GM23338 (cell line): ENCODE data around the gene NEK11.

Source experiments
- CREB1 ChIP-seq: fragments of 250-450 bp; sonication (Bioruptor Pico); IDR thresholded peaks from 2 replicates; pipeline ENCODE4 v1.5.0; 2020; ENCODE audit warnings: low read depth, mild to moderate bottlenecking, moderate library complexity
- ETS1 ChIP-seq: IDR thresholded peaks from 2 replicates; pipeline ENCODE4 v1.6.1; 2016; ENCODE audit warnings: antibody characterized with exemption
- EZH2 ChIP-seq: fragments of 200-600 bp; sonication (generic); IDR thresholded peaks from one replicate; pipeline ENCODE4 v1.8.0; 2017; ENCODE audit warnings: antibody characterized with exemption, mild to moderate bottlenecking, low read depth; ENCODE audit not compliant: unreplicated experiment
- EZH2phosphoT487 ChIP-seq: fragments of 200-600 bp; sonication (generic); IDR thresholded peaks from one replicate; pipeline ENCODE4 v1.8.1; 2018; ENCODE audit warnings: antibody characterized with exemption; ENCODE audit not compliant: unreplicated experiment
- JUNB ChIP-seq: IDR thresholded peaks from one replicate; pipeline ENCODE4 v1.6.1; 2016; ENCODE audit warnings: antibody characterized with exemption; ENCODE audit not compliant: unreplicated experiment
- NANOG ChIP-seq: IDR thresholded peaks from 2 replicates; pipeline ENCODE4 v1.6.1; 2016; ENCODE audit warnings: antibody characterized with exemption, borderline replicate concordance
- POLR2AphosphoS5 ChIP-seq: IDR thresholded peaks from 2 replicates; pipeline ENCODE4 v1.6.1; 2016; ENCODE audit warnings: antibody characterized with exemption, low read depth
- STAT1 ChIP-seq: IDR thresholded peaks from one replicate; pipeline ENCODE4 v1.6.1; 2016; ENCODE audit warnings: antibody characterized with exemption; ENCODE audit not compliant: unreplicated experiment
- ZNF114 ChIP-seq: fragments of 250-450 bp; sonication (Bioruptor Pico); IDR thresholded peaks from 2 replicates; pipeline ENCODE4 v1.5.0; 2020; ENCODE audit warnings: mild to moderate bottlenecking, moderate library complexity
- ZNF331 ChIP-seq: fragments of 250-450 bp; sonication (Bioruptor Pico); IDR thresholded peaks from 2 replicates; pipeline ENCODE4 v1.5.0; 2020; ENCODE audit warnings: low read depth, mild to moderate bottlenecking, moderate library complexity
- TF ChIP-seq, protein P1 (sequence below), 2 experiments: fragments of 200-600 bp in 1 of 2; sonication (generic) in 1 of 2; conservative IDR thresholded peaks; 2 replicates each; pipeline versions ENCODE4 v1.5.1 to v1.6.1; 2016 to 2017; ENCODE audit warnings: antibody characterized with exemption in 2 of 2, low read depth in 2 of 2, mild to moderate bottlenecking in 2 of 2, moderate library complexity in 1 of 2
- TF ChIP-seq, protein P2 (sequence below): IDR thresholded peaks from one replicate; pipeline ENCODE4 v1.6.1; 2018; ENCODE audit warnings: antibody characterized with exemption; ENCODE audit not compliant: unreplicated experiment

- TF ChIP-seq, protein P1, sequence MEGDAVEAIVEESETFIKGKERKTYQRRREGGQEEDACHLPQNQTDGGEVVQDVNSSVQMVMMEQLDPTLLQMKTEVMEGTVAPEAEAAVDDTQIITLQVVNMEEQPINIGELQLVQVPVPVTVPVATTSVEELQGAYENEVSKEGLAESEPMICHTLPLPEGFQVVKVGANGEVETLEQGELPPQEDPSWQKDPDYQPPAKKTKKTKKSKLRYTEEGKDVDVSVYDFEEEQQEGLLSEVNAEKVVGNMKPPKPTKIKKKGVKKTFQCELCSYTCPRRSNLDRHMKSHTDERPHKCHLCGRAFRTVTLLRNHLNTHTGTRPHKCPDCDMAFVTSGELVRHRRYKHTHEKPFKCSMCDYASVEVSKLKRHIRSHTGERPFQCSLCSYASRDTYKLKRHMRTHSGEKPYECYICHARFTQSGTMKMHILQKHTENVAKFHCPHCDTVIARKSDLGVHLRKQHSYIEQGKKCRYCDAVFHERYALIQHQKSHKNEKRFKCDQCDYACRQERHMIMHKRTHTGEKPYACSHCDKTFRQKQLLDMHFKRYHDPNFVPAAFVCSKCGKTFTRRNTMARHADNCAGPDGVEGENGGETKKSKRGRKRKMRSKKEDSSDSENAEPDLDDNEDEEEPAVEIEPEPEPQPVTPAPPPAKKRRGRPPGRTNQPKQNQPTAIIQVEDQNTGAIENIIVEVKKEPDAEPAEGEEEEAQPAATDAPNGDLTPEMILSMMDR (conservative IDR thresholded peaks at IDR 0.05; ENCODE audit: low read depth in 2 of 2), result no peak
- TF ChIP-seq EZH2 (no peak), POLR2AphosphoS5 (no peak), ETS1 (no peak), EZH2phosphoT487 (no peak), CREB1 (CRISPR knock-in tag) (no peak), ZNF114 (no peak), STAT1 (no peak), JUNB (no peak), ZNF331 (CRISPR knock-in tag) (no peak), NANOG (no peak)
- TF ChIP-seq, protein P2, sequence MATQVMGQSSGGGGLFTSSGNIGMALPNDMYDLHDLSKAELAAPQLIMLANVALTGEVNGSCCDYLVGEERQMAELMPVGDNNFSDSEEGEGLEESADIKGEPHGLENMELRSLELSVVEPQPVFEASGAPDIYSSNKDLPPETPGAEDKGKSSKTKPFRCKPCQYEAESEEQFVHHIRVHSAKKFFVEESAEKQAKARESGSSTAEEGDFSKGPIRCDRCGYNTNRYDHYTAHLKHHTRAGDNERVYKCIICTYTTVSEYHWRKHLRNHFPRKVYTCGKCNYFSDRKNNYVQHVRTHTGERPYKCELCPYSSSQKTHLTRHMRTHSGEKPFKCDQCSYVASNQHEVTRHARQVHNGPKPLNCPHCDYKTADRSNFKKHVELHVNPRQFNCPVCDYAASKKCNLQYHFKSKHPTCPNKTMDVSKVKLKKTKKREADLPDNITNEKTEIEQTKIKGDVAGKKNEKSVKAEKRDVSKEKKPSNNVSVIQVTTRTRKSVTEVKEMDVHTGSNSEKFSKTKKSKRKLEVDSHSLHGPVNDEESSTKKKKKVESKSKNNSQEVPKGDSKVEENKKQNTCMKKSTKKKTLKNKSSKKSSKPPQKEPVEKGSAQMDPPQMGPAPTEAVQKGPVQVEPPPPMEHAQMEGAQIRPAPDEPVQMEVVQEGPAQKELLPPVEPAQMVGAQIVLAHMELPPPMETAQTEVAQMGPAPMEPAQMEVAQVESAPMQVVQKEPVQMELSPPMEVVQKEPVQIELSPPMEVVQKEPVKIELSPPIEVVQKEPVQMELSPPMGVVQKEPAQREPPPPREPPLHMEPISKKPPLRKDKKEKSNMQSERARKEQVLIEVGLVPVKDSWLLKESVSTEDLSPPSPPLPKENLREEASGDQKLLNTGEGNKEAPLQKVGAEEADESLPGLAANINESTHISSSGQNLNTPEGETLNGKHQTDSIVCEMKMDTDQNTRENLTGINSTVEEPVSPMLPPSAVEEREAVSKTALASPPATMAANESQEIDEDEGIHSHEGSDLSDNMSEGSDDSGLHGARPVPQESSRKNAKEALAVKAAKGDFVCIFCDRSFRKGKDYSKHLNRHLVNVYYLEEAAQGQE, result no peak
Observed at GRCh38 chr3:131169331-131169730, 142.7 kb downstream of the NEK11 start.
